CD4-positive, alpha-beta T cell (primary cell): ENCODE data around the gene SECISBP2L. TPM values are rescaled to one million over a fixed set of nuclear protein-coding genes. Genes with fewer than 3 reads are reported as not detected.

Experiments
- ATAC-seq: fragments of 200-7000 bp; cut with Tn5 transposase; one replicate; pipeline ENCODE4 v1.10.0; 2022; ENCODE audit warnings: mild to moderate bottlenecking; ENCODE audit not compliant: poor library complexity
- CTCF ChIA-PET: fragments of 350-600 bp; sonication (Branson Sonifier 250); formaldehyde crosslinking; loops from one replicate; lab custom pipeline; 2021; ENCODE audit warnings: antibody characterized with exemption, inconsistent platforms; lab: Charles Lee
- POLR2A ChIA-PET: fragments of 350-600 bp; sonication (Branson Sonifier 250); formaldehyde crosslinking; loops from one replicate; lab custom pipeline; 2021; ENCODE audit warnings: antibody characterized with exemption, inconsistent platforms; lab: Charles Lee
- DNase-seq, 14 experiments: peaks; one replicate each; pipeline ENCODE4 v3.0.0-alpha.2; 2013 to 2020; ENCODE audit warnings: mixed read lengths in 2 of 14
- H3K27ac ChIP-seq, 2 donors: one replicate each; pipeline versions ENCODE4 v1.5.1 to v1.7.0; 2013; ENCODE audit warnings: low read length in 2 of 2, low read depth in 1 of 2, mild to moderate bottlenecking in 1 of 2
- H3K27me3 ChIP-seq, 2 experiments: 1 replicate in 1 of 2; 2 replicates in 1 of 2; pipeline versions ENCODE4 v1.6.1 to v1.7.0; 2013; ENCODE audit warnings: low read length in 2 of 2, control low read depth in 1 of 2, mild to moderate bottlenecking in 1 of 2, moderate library complexity in 1 of 2; ENCODE audit not compliant: insufficient read depth in 2 of 2, control insufficient read depth in 1 of 2
- H3K36me3 ChIP-seq: one replicate; pipeline ENCODE4 v1.6.1; 2013; ENCODE audit warnings: low read length, control low read depth; ENCODE audit not compliant: insufficient read depth
- H3K4me1 ChIP-seq: one replicate; pipeline ENCODE4 v1.6.1; 2013; ENCODE audit warnings: low read length, control low read depth; ENCODE audit not compliant: insufficient read depth
- H3K4me3 ChIP-seq: one replicate; pipeline ENCODE4 v1.5.1; 2013; ENCODE audit warnings: mild to moderate bottlenecking, low read length, moderate library complexity
- H3K9me3 ChIP-seq, 2 experiments: 1 replicate in 1 of 2; 2 replicates in 1 of 2; pipeline versions ENCODE4 v1.6.1 to v1.7.0; 2013; ENCODE audit warnings: low read length in 2 of 2, mild to moderate bottlenecking in 2 of 2, control low read depth in 1 of 2, moderate library complexity in 1 of 2; ENCODE audit not compliant: control insufficient read depth in 1 of 2, insufficient read depth in 1 of 2
- H3K27ac Mint-ChIP-seq: one replicate; pipeline ENCODE4 v1.8.0; 2020; ENCODE audit warnings: mixed read lengths
- H3K27me3 Mint-ChIP-seq: one replicate; pipeline ENCODE4 v1.8.0; 2021; ENCODE audit warnings: mixed read lengths
- H3K36me3 Mint-ChIP-seq: one replicate; pipeline ENCODE4 v1.8.0; 2021; ENCODE audit warnings: low read depth, mixed read lengths
- H3K4me1 Mint-ChIP-seq: one replicate; pipeline ENCODE4 v1.8.0; 2021; ENCODE audit warnings: low read depth, mixed read lengths
- H3K4me3 Mint-ChIP-seq: one replicate; pipeline ENCODE4 v1.8.0; 2020; ENCODE audit warnings: mild to moderate bottlenecking, mixed read lengths
- H3K9me3 Mint-ChIP-seq: one replicate; pipeline ENCODE4 v1.8.0; 2020; ENCODE audit warnings: mixed read lengths
- CTCF ChIP-seq: fragments of 200-600 bp; IDR thresholded peaks from one replicate; pipeline ENCODE4 v1.8.0; 2022; ENCODE audit warnings: antibody characterized with exemption, mild to moderate bottlenecking
- intact Hi-C, 2 experiments: fragments of 100-400 bp; cut with DNase I in 1 of 2; cut with micrococcal nuclease in 1 of 2; formaldehyde crosslinking; loops; one replicate each; pipeline versions ENCODE4 v1.15.1 to v1.9.0; 2023 to 2025; cut with DNase I, micrococcal nuclease
- total RNA-seq, 174 experiments: library from RNA in 2 of 174; stranded (reverse) in 2 of 174; gene quantifications; one replicate each; pipeline ENCODE4 v1.2.3 and lab custom pipeline; 2021 to 2026

SECISBP2L gene
- total RNA-seq, 2 experiments from 2014 or later = 55.9 to 56.0 TPM

GRCh38 chr15:49032601-49033145 is 13.6 kb downstream of the SECISBP2L start:
- POLR2A ChIA-PET = no interaction called here
- DNase-seq = no peak
- peaks cover 46% of the 10 kb centered on the region for H3K36me3 ChIP-seq
- Mint-ChIP-seq H3K4me3 (no peak overlapping the region), H3K27ac (no peak overlapping the region), H3K9me3 (no peaks in the 10 kb centered on the region), H3K36me3 (peaks cover 80% of the 10 kb centered on the region), H3K27me3 (no peaks in the 10 kb centered on the region), H3K4me1 (peaks cover 28% of the 10 kb centered on the region)
- intact Hi-C loops = no loop called here
- H3K4me1 ChIP-seq = no peaks in the 10 kb centered on the region
- no peak for TF ChIP-seq CTCF
- CTCF ChIA-PET = no interaction called here
- no peak overlapping the region for H3K4me3 ChIP-seq
- H3K27me3 ChIP-seq = no peaks in the 10 kb centered on the region
- no peak for ATAC-seq
- no peak overlapping the region for H3K27ac ChIP-seq
- H3K9me3 ChIP-seq = no peaks in the 10 kb centered on the region

- Histone ChIP-seq H3K4me1 (no peaks in the 10 kb centered on the region), H3K4me3 (no peak overlapping the region), H3K27ac (no peak overlapping the region), H3K36me3 (peaks cover 46% of the 10 kb centered on the region), H3K9me3 (no peaks in the 10 kb centered on the region), H3K27me3 (no peaks in the 10 kb centered on the region)
- Mint-ChIP-seq H3K4me3 (no peak overlapping the region), H3K27ac (no peak overlapping the region), H3K4me1 (peaks cover 19% of the 10 kb centered on the region), H3K27me3 (no peaks in the 10 kb centered on the region), H3K36me3 (peaks cover 85% of the 10 kb centered on the region), H3K9me3 (no peaks in the 10 kb centered on the region)
- CTCF ChIA-PET = interaction anchor here (0.9 kb wide), 1 partner anchor 114 kb away, joined by 3 read pairs; no protein-coding TSS in a partner anchor
- TF ChIP-seq CTCF = no peak
- DNase-seq (no peak), ATAC-seq (no peak)
- POLR2A ChIA-PET = no interaction called here
- intact Hi-C loops = no loop called here
Observed at GRCh38 chr15:49031804-49032203, 14.4 kb downstream of the SECISBP2L start.

- H3K36me3 ChIP-seq = peaks cover 32% of the 10 kb centered on the region
- CTCF ChIA-PET = no interaction called here
Observed at GRCh38 chr15:49026700-49027099, 19.5 kb downstream of the SECISBP2L start.

More at GRCh38 chr15:49026700-49027099, 19.5 kb downstream of the SECISBP2L start:
- Mint-ChIP-seq H3K36me3 (peaks cover 78% of the 10 kb centered on the region), H3K27ac (no peak overlapping the region), H3K4me3 (no peak overlapping the region), H3K27me3 (no peaks in the 10 kb centered on the region), H3K4me1 (no peaks in the 10 kb centered on the region), H3K9me3 (no peaks in the 10 kb centered on the region)
- Histone ChIP-seq H3K27ac (no peak overlapping the region), H3K4me3 (no peak overlapping the region), H3K9me3 (no peaks in the 10 kb centered on the region), H3K27me3 (no peaks in the 10 kb centered on the region), H3K4me1 (no peaks in the 10 kb centered on the region)
- DNase-seq (no peak), ATAC-seq (no peak)
- intact Hi-C loops = no loop called here
- POLR2A ChIA-PET = no interaction called here
- TF ChIP-seq CTCF = no peak
